KBM-7 (cell line): ENCODE results near the gene TRAF3IP1.
"Not testable (repeated sequence)": the region's sequence is repeated elsewhere in the genome, so short reads cannot be mapped to it uniquely, and the experiment has no call there.

Experiments used
- DNase-seq: peaks from one replicate; pipeline ENCODE4 v3.0.0-alpha.2; 2015
- in situ Hi-C: fragments of 300-500 bp; cut with MboI; formaldehyde crosslinking; loops from 2 replicates; pipeline ENCODE4 v1.14.3; 2020; ENCODE audit warnings: low sequenced_read_pairs, low pct_unique_long_range_greater_than_20kb, mixed read lengths

TRAF3IP1 gene

GRCh38 chr2:238396663-238397062, 76.3 kb downstream of the TRAF3IP1 start:
- no peak for DNase-seq
- in situ Hi-C loops: no loop called here

- in situ Hi-C loops: no loop called here
- DNase-seq: no peak
Measured at GRCh38 chr2:238397356-238397755, 77.0 kb downstream of the TRAF3IP1 start.

DNA sequence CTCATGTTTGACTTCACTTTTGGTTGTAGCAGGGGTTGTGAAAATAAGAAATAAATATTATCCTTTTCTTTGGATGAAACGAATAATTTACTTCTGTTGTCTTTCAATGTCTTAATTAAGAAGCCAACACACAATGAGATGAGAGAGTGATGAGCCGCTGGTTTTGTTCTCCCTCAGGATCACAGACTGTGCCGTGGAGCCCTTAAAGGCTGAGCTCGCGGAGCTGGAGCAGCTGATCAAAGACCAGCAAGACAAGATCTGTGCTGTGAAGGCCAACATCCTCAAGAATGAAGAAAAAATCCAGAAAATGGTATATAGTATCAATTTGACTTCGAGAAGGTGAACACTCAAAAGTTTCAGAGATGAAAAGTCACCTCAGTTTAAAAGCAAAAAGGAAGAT, 78.3 kb downstream of the TRAF3IP1 start:
- no peak for DNase-seq
- in situ Hi-C loops: no loop called here

DNA sequence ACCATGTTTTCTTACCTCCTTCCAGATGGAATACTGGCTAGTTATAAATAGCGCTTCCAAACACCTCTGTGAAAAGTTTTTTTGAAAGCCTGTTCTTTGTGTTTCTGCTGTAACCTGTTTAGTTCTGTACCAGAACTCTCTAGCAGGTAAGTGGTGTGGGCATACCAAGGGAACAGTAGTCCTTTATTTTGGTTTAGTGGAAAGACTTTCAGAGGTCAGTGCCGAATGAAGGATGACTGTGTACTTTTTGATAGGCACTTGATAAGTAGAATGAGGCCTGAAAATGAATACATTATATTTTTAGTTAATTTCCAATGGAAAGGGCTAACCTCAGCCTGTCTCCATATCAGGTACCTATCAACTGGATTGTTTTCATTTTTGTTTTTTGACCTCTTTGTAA, 78.8 kb downstream of the TRAF3IP1 start:
- DNase-seq: no peak
- in situ Hi-C loops: no loop called here

GRCh38 chr2:238401551-238401950, 81.2 kb downstream of the TRAF3IP1 start:
- in situ Hi-C loops: no loop called here
- no peak for DNase-seq

DNA sequence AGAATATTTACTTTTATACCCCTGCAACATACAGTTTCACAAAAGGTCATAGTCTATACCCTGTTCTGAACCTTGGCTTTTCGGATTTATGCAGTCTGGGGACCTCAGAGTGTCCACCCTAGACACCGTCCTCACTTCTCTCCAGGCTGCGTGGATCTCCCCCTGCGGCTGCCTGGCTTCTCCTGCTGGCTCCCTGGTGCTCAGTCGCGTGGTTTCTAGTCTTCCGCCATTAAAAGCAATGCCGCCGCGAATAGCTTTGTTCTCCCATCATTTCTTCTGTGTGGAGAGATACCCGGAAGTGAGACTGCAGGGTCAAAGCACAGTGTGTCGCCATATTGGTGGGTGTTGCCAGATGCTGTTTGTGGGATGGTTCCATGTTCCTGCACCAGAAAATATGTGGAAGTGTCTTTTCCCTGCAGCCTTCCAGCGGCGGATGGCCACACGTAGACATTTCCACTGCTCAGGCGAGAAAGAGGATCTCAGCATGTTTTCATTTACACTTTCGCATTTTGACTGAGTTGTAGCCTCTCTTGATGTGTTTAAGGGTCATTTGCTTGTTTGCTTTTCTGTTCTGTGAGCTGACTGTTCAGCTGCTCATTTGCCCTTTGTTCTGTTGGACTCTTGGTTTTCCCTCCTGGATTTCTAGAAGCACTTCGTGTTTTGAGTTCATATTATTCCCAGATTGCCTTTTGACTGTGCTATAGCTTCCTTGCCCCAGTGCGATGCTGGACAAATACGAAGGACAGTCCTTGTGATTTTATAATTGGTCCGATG, 83.5 kb downstream of the TRAF3IP1 start:
- no peak for DNase-seq
- in situ Hi-C loops: no loop called here

DNA sequence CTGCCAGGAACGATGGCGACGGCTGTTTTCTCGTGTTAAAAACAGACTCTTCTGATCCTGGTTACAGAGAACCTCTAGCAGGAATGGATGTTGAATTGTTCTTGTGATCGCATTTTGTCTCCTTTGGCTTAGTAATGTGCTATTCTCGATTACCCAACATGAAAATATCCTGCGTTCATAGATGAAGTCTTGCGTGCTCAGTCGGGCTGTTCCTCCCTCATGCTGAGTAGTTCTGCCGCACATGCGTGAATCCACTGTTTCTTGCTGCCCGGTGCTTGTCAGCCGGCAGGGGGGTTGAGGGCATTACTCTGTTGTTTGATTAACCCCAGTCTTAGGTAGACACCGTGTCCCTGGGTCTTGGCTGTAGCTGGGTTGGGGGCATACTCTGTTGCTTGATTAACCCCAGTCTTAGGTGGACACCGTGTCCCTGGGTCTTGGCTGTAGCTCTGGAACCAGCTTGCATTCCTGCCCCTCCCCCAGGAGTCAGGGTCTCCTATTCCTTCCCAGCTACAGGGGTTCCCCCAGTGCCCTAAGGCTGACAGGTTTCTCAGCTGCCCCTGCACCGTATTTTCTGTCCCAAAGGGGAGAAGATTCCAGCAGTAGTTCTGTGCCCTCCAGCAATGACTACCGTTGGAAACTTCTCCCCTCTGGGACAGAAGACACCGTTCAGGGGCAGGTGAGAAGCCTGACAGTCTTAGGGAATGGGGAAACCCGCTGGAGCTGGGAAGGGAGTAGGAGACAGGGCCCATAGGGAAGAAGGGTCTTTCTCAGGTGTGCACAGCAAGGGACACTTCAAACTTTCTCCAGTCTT, 84.3 kb downstream of the TRAF3IP1 start:
- DNase-seq: no peak
- in situ Hi-C loops: no loop called here

- in situ Hi-C loops, DNase-seq: not testable (repeated sequence)
Measured at GRCh38 chr2:238405217-238405555, 84.9 kb downstream of the TRAF3IP1 start.

DNA sequence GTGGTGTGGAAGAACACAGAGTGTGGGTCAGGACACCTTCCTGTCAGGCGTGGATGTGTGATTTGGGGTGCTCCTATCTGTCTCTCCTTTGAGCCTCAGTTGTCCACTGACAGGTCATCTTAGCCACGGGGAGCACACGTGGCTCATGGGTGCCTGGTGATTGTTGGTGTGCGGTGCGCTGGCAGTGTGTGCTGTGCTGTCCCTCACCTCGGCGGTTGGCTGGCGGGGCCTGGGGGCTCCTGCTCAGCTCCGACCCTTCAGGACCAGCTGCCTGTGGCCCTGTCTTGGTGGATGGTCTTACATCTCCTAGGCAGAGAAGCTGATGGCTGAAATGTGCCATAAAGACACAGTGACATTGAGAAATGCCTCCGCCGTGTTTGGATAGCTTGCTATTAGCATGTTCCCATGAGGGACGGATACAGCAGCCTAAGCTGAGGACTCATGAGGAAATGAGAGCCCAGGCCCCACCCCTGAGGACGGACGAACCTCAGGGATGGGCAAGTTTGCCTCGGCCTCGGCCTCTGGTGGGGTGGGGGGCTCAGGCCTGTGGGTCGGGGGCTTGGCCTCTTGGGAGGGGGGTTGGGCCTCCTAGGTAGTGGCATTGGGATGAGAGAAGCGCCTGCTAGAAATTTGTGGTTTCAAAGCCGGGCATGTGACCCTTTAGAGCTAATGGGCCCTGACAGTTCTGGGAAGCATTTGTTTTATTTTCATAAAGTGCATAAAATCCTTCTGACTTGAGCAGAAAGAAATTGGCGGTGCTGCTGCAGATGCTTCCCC, 86.1 kb downstream of the TRAF3IP1 start:
- in situ Hi-C loops: no loop called here
- DNase-seq: no peak

DNA sequence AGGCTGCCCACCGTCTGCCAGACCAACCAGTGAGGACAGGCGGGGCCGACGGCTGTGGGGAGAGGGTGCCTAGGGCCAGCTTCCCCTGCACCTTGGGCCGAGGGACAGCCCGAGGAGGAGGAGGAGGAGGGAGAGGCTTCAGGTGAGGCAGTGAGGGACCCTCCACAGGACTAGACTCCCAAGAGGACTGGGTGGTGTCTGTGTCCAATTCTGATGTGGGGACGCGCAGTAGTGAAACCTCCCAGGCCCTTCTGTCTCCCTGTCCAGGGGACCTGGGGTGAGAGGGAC, 86.6 kb downstream of the TRAF3IP1 start:
- in situ Hi-C loops: no loop called here
- no peak for DNase-seq

DNA sequence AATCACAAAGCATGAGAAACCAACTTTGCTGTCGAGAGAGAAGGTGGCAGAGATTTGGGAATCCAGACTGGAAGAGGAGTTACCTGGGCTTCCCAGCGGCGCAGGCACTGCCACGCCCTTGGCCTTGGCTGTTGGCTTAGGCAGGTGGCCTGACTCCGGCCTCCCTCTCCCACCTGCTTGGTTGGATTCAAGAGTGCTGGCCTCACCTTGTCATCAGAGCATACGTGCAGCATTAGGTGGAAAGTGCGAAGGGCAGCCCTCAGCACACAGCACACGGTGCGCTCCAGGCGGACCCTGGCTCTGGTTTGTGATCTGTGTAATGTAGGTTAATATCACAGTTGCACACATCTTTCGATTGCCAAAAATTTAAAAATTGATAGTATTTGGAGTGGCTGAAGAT, 87.2 kb downstream of the TRAF3IP1 start:
- no peak for DNase-seq
- in situ Hi-C loops: no loop called here

DNA sequence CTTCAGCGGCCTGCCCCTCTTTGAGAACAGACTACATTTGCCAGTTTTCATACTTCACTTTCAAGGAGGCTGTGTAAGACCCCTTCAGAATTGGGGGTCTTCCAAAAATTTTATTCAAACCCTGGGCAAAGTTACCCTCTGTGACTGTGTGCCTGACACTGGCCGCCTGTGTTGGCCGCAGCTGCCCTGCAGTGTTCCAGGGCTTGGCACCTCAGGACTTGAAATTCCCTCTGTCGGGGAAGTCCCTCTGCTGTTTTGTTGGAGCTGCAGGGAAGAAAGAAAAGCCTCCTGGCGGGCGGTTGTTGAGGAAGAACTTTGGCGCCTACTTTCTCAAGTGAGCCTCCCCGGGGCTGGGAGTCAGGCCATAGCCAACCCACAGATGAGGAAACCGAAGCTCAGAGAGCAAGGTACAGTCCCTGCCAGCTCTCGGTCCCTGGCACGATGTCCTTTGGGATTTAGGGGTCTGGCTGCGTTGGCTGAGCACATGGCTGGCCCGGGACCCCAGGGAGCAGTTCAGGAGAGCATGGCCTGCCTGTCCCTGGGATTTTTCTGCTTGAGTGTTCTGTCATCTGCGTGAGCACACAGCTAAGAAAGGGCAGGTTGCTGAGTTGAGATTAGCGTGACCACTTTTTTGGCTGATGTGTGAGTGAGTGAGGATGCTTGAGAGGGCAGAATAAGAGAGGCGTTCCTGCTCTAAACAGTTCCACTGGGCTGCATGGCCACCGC, 88.5 kb downstream of the TRAF3IP1 start:
- in situ Hi-C loops: no loop called here
- no peak for DNase-seq

DNA sequence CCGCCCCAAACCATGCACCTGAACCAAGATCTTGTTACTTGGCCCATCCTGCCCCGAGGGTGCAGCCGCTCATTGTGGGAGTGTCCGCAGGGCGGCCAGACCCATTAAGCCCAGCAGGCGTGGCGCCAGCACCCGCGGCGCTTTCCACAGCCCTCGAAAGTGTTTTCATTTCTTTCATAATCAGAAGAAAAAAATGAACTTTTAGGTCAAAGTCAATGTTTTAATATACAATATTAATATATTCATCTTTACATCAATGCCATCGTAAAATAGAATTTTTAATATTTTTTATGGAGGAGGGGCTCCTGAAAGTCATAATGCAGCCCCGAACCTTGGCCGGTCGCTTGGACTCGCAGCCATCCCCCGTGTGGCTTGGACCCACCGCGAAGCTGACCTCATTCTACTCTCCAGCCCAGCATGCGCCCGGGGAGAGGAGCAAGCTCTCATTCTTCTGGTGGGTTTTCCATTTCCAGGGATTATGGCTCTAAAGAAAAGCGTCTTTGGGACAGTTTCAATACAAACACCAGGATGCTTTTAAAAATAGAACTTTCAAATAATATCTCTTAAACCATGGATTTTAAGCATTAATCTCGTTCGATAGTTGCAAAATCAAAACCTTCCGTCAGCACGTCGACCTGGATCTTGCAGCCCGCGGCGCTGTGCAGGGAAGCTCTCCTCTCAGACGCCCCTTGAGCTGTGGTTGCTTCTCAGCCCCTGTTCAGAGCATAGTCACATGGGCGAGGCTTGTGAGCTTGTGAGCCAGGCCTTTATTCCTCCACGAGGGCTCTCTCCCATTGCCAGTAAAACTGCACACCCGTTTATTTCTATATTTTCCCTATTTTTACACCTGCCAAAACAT, 89.3 kb downstream of the TRAF3IP1 start:
- in situ Hi-C loops: no loop called here
- no peak for DNase-seq

GRCh38 chr2:238412067-238412767, 91.9 kb downstream of the TRAF3IP1 start:
- DNase-seq: no peak
- in situ Hi-C loops: no loop called here

DNA sequence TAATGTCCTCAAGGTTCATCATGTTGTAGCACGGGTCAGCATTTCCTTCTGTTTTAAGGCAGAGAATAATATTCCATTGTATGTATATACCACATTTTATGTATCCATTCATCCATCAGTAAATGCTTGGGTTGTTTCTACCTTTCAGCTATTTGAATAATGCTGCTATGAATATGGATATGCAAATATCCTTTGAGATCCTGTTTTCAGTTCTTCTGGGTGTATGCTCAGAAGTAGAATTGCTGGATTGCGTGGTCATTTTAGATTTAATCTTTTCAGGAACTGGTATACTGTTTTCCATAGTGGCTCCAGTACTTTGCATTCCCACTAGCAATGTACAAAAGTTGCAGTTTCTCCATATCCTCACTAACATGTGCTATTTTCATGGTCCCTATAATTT, 93.0 kb downstream of the TRAF3IP1 start:
- in situ Hi-C loops: no loop called here
- DNase-seq: no peak

GRCh38 chr2:238415036-238415764, 94.9 kb downstream of the TRAF3IP1 start:
- in situ Hi-C loops: no loop called here
- DNase-seq: no peak

DNA sequence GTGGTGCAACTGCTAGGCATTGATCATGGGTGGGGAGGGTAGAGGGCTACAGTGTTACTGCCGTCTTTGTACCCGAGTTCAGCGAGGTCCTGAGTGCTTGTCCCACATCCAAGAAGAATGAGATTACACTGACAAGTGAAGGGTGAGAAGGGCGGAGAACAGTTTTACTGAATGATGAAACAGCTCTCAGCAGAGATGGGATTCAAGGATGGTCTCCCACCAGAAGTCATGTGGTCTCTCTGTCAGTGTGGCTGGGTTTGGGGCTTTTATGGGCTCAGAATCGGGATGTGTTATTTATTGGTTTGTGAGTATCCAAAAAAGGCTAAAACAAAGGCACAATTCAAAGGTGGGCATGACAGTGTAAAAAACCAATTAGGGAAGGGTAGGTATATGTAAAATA, 95.6 kb downstream of the TRAF3IP1 start:
- no peak for DNase-seq
- in situ Hi-C loops: no loop called here
